HepG2 (cell line): ENCODE results near the gene WDR81. TPM values are rescaled to one million over a fixed set of nuclear protein-coding genes. Genes with fewer than 3 reads are reported as not detected.
A peak's percentile ranks its signal among the peaks of the same experiment; 100 is the strongest.

ENCODE experiments used
- ARNT2 ChIP-seq: sonication (generic); formaldehyde crosslinking; IDR thresholded peaks from 2 replicates; pipeline ENCODE4 v1.8.0; 2022; ENCODE audit warnings: mild to moderate bottlenecking, low read depth, missing genetic modification reagents, moderate library complexity
- CENPBD1 ChIP-seq: sonication (generic); formaldehyde crosslinking; IDR thresholded peaks from 2 replicates; pipeline ENCODE4 v1.8.0; 2022; ENCODE audit warnings: missing genetic modification reagents, low read depth, mild to moderate bottlenecking, borderline replicate concordance
- HBP1 ChIP-seq: IDR thresholded peaks from 2 replicates; pipeline ENCODE4 v1.6.1; 2016; ENCODE audit warnings: low read depth, control low read depth
- HNRNPK ChIP-seq: fragments of 200-400 bp; formaldehyde crosslinking; IDR thresholded peaks from 2 replicates; pipeline ENCODE4 v1.6.1; 2018; ENCODE audit warnings: low read length, low read depth, moderate library complexity, mild to moderate bottlenecking; ENCODE audit not compliant: poor library complexity, severe bottlenecking
- HOXA5 ChIP-seq: sonication (generic); formaldehyde crosslinking; IDR thresholded peaks from 2 replicates; pipeline ENCODE4 v1.4.0; 2020; ENCODE audit warnings: missing genetic modification reagents
- KLF16 ChIP-seq, 2 experiments: sonication (generic) in 1 of 2; formaldehyde crosslinking in 1 of 2; IDR thresholded peaks; 2 replicates each; pipeline versions ENCODE4 v1.6.1 to v1.8.0; 2016 to 2023; ENCODE audit warnings: missing genetic modification reagents in 2 of 2, missing compliant biosample characterization in 1 of 2
- MTA3 ChIP-seq: sonication (generic); formaldehyde crosslinking; IDR thresholded peaks from 2 replicates; pipeline ENCODE4 v1.4.0; 2020; ENCODE audit warnings: missing genetic modification reagents
- PCBP1 ChIP-seq: fragments of 200-400 bp; formaldehyde crosslinking; IDR thresholded peaks from 2 replicates; pipeline ENCODE4 v1.6.1; 2017; ENCODE audit warnings: mild to moderate bottlenecking, low read depth, low read length, borderline replicate concordance
- RFX5 ChIP-seq: IDR thresholded peaks from 2 replicates; pipeline ENCODE4 v1.6.1; 2011; ENCODE audit warnings: low read depth, low read length, improper control_type of control experiment
- TBP ChIP-seq: sonication (generic); formaldehyde crosslinking; IDR thresholded peaks from 2 replicates; pipeline ENCODE4 v1.5.0; 2020; ENCODE audit warnings: missing genetic modification reagents
- TOE1 ChIP-seq: sonication (generic); formaldehyde crosslinking; IDR thresholded peaks from 2 replicates; pipeline ENCODE4 v1.4.0; 2020; ENCODE audit warnings: mild to moderate bottlenecking, missing genetic modification reagents
- ZFP91 ChIP-seq: sonication (generic); formaldehyde crosslinking; IDR thresholded peaks from 2 replicates; pipeline ENCODE4 v1.9.0; 2022; ENCODE audit warnings: missing genetic modification reagents, mild to moderate bottlenecking, borderline replicate concordance
- ZNF136 ChIP-seq: sonication (generic); formaldehyde crosslinking; IDR thresholded peaks from 2 replicates; pipeline ENCODE4 v1.8.1; 2022; ENCODE audit warnings: low read depth, mild to moderate bottlenecking, moderate library complexity, missing genetic modification reagents
- ZNF441 ChIP-seq: sonication (generic); formaldehyde crosslinking; IDR thresholded peaks from 2 replicates; pipeline ENCODE4 v1.7.0; 2021; ENCODE audit warnings: missing genetic modification reagents, borderline replicate concordance
- ZNF451 ChIP-seq: sonication (generic); formaldehyde crosslinking; IDR thresholded peaks from 2 replicates; pipeline ENCODE4 v1.5.0; 2020; ENCODE audit warnings: mild to moderate bottlenecking, missing genetic modification reagents
- ZNF503 ChIP-seq: sonication (generic); formaldehyde crosslinking; IDR thresholded peaks from 2 replicates; pipeline ENCODE4 v1.4.0; 2020; ENCODE audit warnings: missing genetic modification reagents
- ZNF552 ChIP-seq: sonication (generic); formaldehyde crosslinking; IDR thresholded peaks from 2 replicates; pipeline ENCODE4 v1.9.0; 2022; ENCODE audit warnings: missing genetic modification reagents, mild to moderate bottlenecking, borderline replicate concordance
- ZNF580 ChIP-seq: IDR thresholded peaks from 2 replicates; pipeline ENCODE4 v1.6.1; 2016; ENCODE audit warnings: low read depth, borderline replicate concordance
- ZNF709 ChIP-seq: sonication (generic); formaldehyde crosslinking; IDR thresholded peaks from 2 replicates; pipeline ENCODE4 v1.5.0; 2020; ENCODE audit warnings: mild to moderate bottlenecking, missing genetic modification reagents
- ZNF747 ChIP-seq: sonication (generic); formaldehyde crosslinking; IDR thresholded peaks from 2 replicates; pipeline ENCODE4 v1.8.1; 2023; ENCODE audit warnings: missing genetic modification reagents, mild to moderate bottlenecking, borderline replicate concordance
- ZNF788 ChIP-seq: sonication (generic); formaldehyde crosslinking; IDR thresholded peaks from 2 replicates; pipeline ENCODE4 v1.5.0; 2020; ENCODE audit warnings: mild to moderate bottlenecking, missing genetic modification reagents, borderline replicate concordance
- polyA plus RNA-seq, 8 experiments: library from polyadenylated mRNA; depleted of rRNA in 3 of 8; stranded (reverse) in 7 of 8; unstranded in 1 of 8; fragments of >200 nt; fragmentation: Illumina TruSeq in 4 of 8; extraction: Trizol in 4 of 8; gene quantifications; 2 replicates each; pipeline versions ENCODE4 v1.2.1 to v1.2.3, GENCODE V29; 2011 to 2016; ENCODE audit warnings: low read depth in 4 of 8, missing spikeins in 1 of 8, mixed read lengths in 1 of 8; ENCODE audit not compliant: insufficient read depth in 1 of 8
- total RNA-seq, 5 experiments: library from RNA; depleted of rRNA; stranded (reverse); fragments of >200 nt; fragmentation: Illumina TruSeq; extraction: Trizol; gene quantifications; 2 replicates each; pipeline ENCODE4 v1.2.3, GENCODE V29; 2016; ENCODE audit warnings: low read depth in 1 of 5

Gene WDR81
- total and polyA plus RNA-seq, 2 of the 13 experiments (the other 11 are each of a cell fraction or from before 2014, with no cell fraction given) = 9.1 to 16.7 TPM

- TF ChIP-seq PCBP1 (no peak), ZNF451 (CRISPR knock-in tag) (peak; percentile 31; the same call in 1 of the 2 replicates), TOE1 (0 out of 2 replicates have a peak, but pooled peaks have one; percentile 29), ZNF580 (CRISPR knock-in tag) (peak; percentile 74; the same call in 1 of the 2 replicates), ZNF441 (CRISPR knock-in tag) (peak; percentile 58; the same call in 1 of the 2 replicates), ZNF503 (CRISPR knock-in tag) (peak; percentile 57), HBP1 (CRISPR knock-in tag) (peak; percentile 48; the same call in 1 of the 2 replicates), ZFP91 (CRISPR knock-in tag) (no peak), HNRNPK (peak; percentile 20), ZNF136 (CRISPR knock-in tag) (0 out of 2 replicates have a peak, but pooled peaks have one; percentile 32), RFX5 (no peak), KLF16 (CRISPR knock-in tag; IDR thresholded peaks at IDR 0.05) (peak in 1 of 2 experiments; percentile 70; a peak in 1 of 4 replicates), TBP (CRISPR knock-in tag) (no peak), ZNF552 (CRISPR knock-in tag) (peak; percentile 50; the same call in 1 of the 2 replicates), MTA3 (CRISPR knock-in tag) (no peak), ZNF747 (CRISPR knock-in tag) (peak; percentile 36; the same call in 1 of the 2 replicates), CENPBD1 (no peak), HOXA5 (CRISPR knock-in tag) (peak; percentile 32; the same call in 1 of the 2 replicates), ZNF709 (CRISPR knock-in tag) (peak; percentile 38; the same call in 1 of the 2 replicates), ZNF788 (CRISPR knock-in tag) (no peak), ARNT2 (peak; percentile 65; the same call in 1 of the 2 replicates)
Observed at GRCh38 chr17:1742371-1743087, 18.0 kb downstream of the WDR81 start, which contains the start of gene SERPINF2 (continued).
